EH (cell line): ENCODE measurements around the gene ALOX5.
"Not testable (repeated sequence)": the region's sequence is repeated elsewhere in the genome, so short reads cannot be mapped to it uniquely, and the experiment has no call there.

ENCODE experiments used
- DNase-seq: peaks from one replicate; pipeline ENCODE4 v3.0.0-alpha.2; 2015; ENCODE audit warnings: low read depth

The ALOX5 gene

DNA sequence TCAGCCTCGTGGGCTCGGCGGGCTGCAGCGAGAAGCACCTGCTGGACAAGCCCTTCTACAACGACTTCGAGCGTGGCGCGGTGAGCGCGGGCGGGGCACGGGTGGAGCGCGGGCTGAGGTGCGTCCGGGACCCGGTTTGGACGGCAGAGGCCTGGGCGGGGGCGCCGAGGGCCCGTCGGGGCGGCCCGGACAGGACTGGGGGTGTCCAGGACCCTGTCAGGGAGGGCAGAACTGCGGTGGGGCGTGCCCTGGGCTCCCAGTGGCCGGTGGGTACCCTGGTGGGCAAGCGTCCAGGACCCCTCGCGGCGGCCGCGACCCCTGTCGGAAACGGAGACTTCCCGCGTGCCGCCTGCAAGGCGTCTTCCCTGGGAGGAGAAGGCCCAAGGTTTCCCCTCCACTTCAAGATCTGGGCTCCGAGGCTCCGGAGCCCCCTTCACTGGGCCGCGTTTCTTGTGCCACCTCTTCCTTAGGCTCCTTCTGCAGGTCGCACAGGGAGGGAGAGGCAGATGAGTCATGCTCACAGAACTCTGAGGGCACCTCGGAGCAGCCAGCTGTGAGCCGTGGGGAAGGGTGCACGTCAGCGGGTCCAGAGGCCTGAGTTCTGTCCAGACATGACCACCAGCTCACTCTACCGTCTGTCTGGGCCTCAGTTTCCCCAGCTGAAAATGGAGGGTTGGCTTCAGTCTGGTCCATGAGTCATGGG, 485 bp downstream of the ALOX5 start:
- DNase-seq = no peak

DNA sequence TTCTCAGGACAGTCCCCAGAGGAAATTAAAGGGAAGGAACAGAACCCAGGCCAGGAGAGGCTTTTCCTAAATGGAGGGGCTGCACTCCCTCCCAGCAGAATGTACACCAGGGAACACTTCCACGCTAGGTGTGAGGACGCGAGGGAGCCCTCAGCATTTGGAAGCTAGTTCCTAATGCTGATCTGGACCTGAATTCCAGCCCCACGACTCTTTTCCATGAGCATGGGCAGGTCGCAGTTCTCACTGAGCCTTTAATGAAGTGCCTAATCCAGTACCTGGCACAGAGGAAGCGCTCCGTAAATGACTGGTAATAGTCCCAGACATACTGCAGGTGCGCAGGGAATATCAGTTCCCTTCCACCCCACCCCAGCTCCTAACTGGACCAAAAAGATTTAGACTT, 1.1 kb downstream of the ALOX5 start:
- DNase-seq = no peak

- no peak for DNase-seq
Measured at GRCh38 chr10:45375716-45376231, 1.8 kb downstream of the ALOX5 start.

- DNase-seq = no peak
Measured at GRCh38 chr10:45376371-45376801, 2.4 kb downstream of the ALOX5 start.

DNA sequence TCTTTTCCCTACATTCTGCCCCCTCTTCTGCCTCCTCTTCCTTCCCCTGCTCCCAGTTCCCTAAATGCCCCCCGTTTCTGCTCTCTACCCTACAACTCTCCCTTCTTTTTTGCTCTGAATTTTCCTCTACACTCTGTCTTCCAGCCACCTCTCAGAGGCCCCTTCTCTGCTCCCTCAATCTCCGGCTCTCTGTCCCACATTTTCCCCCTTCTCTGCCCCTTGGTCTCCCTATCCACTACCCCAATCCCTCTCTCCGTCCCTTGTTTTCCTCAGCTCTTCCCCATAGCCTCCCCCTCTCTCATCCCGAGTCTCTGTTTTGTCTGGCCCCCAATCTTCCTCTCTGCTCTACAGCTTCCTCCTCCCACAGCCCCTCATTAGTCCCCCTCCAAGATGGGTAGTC, 3.3 kb downstream of the ALOX5 start:
- DNase-seq = no peak

DNA sequence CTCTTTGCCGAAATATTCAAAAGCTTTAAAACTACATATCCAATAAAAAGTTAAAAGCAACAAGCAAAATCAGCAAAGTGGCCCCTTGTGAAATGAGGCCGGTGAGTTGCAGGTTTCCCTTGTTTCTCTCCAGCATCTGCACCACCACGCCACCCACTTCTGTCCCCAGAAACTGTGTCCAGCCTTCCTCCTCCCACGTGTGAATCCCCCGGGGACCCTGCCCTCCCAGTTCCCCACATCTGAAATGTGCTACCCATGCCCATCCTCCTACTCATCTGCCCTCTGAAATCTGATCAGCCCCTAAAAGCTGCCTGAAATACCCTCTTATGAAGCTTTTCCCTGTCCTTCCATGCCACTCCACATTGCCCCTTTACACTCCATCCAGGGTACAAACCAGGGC, 3.8 kb downstream of the ALOX5 start:
- no peak for DNase-seq

- no peak for DNase-seq
Measured at GRCh38 chr10:45378914-45379726, 5.1 kb downstream of the ALOX5 start.

DNA sequence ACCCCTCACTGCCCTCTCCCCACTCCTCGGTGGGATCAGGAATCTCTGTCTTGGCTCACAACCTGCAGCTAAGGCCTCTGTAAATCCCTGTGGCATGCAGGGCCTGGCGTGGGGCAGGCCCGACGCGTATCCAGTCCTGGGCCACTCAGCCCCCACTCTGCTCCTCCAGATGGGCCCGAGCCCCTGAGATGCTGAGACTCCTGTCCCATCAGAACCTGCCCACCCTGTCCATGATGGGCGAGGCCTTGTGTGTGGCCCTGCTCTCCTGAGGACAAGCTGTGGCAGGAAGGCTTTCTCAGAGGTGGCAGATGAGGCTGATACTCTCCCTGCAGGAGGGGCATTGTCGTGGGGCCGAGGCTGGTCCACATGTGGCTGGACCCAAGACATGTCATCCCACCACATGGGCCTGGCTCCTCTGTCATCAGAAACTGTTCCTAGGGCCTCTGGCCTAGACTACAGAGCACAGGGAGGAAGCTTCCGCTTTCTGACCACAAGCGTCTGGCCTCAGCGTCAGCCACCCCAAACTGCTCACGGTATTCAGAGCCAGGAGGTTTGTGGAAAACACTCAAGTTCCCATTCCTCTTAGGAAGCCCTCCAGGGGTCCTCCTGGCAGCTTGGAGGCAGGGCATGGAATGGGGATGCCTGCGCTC, 6.0 kb downstream of the ALOX5 start:
- no peak for DNase-seq

GRCh38 chr10:45380903-45381620, 7.0 kb downstream of the ALOX5 start:
- peak; percentile 3 for DNase-seq

DNA sequence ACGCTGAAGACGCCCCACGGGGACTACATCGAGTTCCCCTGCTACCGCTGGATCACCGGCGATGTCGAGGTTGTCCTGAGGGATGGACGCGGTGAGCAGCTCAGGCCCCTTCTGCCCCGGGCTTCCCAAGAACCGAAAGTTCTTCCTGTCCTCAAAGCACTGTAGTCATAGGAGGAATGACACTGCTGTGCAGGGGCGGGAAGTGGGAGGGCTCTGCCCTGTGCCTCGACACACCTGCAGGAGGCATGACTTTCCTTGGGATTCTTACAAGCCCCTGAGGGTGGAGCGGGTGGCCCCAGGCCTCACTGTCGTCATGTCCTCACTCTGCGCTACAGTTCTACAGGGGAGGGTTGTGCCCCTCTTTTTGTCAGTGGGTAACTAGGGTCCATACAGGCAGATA, 8.6 kb downstream of the ALOX5 start:
- no peak for DNase-seq

DNA sequence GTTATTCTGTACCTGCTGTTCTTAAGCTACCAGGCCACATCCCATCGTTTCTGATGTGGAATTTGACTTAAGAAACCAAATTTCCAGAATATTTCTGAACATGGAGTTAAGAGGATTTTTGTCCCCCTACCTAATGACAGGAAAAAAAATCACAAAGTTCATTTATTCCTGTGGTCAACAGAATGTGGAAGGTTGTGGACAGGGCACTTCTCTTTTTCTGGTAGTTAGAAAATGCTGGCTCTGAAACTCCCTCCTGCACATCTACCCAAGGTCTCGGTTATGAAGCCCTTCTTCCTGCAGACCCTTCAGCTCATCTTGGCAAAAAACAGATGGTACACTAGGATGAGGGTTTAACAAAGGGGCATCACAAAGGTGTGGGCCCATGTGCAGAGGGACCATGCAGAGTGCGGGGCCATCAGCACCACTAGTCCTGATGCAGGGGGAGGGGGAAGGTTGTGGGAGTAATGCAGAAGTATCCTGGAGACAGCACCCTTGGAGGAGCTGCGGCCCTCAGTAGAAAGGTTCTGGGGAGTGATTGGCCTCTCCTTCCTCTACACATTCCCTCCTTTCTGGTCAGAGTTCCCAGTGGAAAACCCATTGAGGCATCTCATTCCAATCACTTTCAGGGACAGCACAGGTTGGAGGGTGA, 9.8 kb downstream of the ALOX5 start:
- DNase-seq = no peak

- no peak for DNase-seq
Measured at GRCh38 chr10:45386657-45387056, 12.6 kb downstream of the ALOX5 start.

DNA sequence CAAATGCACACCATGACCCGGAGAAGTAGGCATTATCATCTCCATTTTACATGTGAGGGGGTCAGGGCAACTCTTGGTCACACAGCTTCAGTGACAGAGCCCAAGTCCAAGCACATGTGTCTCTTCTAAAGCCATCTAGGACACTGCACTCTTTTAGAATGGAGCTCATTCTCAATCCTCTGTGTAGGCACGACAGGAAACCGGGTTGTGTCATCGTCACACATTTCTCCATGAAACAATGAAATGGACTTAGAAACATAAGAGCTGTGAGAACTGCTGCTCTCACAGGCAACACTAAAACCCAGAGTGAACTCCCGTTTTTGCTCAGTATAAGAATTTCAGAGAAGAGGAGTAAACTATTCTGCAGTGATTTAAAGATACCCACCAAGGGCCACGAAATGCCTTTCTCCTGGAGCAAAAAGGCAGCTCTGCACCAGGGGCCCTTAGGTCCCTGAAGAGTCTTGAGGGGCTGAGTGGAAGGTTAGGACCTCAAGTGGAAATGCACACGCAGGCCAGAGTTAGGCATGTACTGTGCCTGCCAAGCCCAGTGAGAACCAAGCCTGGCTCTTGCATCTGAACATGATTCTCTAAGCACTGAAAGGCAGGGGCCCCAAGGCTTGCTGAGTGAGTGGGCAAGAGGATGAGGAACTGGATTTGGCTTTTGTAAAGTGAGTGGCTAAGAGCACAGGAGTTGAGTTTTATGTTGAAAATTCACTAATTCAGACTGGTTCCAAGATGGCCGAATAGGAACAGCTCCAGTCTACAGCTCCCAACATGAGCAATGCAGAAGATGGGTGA, 13.3 kb downstream of the ALOX5 start:
- no peak for DNase-seq

- DNase-seq = not testable (repeated sequence)
Measured at GRCh38 chr10:45389671-45390070, 15.7 kb downstream of the ALOX5 start.

- not testable (repeated sequence) for DNase-seq
Measured at GRCh38 chr10:45391636-45392035, 17.6 kb downstream of the ALOX5 start.

GRCh38 chr10:45395554-45395953, 21.5 kb downstream of the ALOX5 start:
- DNase-seq = no peak

- no peak for DNase-seq
Measured at GRCh38 chr10:45398595-45398994, 24.6 kb downstream of the ALOX5 start.

DNA sequence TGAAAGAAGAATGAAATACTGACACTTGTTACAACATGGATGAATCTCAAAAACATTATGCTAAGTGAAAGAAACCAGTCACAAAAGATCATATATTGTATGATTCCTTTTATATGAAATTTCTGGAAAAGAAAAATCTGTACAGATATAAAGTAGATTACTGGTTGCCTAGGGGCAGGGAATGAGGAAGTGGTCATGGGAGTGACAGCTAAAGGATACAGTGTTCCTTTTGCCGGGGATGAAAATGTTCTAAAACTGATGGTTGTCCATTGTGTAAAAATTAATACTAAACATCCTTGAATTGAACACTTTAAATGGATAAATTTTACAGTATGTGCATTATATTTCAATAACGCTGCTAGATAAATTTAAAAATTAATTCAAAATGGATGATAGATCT, 25.1 kb downstream of the ALOX5 start:
- no peak for DNase-seq

- DNase-seq = no peak
Measured at GRCh38 chr10:45403151-45403550, 29.1 kb downstream of the ALOX5 start.

DNA sequence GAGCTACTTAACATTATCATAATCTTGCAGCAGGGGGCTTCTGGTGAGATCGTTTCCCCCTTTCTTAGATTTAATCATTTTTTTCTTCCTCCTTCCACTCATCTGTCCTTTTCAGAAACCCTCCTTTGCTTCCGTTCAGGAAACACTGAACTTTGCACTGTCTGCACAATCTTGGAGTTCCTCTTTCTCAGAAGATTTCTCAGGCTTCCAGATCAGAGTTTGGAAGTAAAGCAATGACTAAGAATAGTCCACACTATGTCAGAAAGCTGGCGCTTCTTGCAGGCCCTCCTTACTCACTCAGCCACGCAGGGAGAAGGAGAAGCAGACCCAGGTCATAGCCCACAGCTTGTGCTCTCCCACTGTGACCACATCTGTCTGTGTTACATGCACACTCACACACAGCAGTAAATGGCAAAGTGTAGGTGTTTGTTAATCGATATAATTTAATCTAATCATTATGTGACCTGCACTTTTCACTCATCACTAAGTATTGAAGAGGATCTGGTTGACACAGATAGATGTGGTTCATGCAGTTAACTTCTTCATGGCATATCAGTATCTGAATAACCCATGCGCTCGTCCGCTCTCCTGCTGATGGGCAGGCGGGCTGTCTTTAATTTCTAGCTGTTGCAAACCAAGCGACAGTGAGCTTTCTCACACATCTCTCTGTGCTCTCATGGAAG, 30.2 kb downstream of the ALOX5 start:
- no peak for DNase-seq
